ENCODE results near the gene KRTAP5-2.

The KRTAP5-2 gene

GRCh38 chr11:1565904-1566247 lies 32.2 kb downstream of the KRTAP5-2 start:
- DNase-seq: no peak

- no peak for DNase-seq
These were observed 32.8 kb downstream of the KRTAP5-2 start for GRCh38 chr11:1565173-1565903.

GRCh38 chr11:1564535-1565172 lies 33.4 kb downstream of the KRTAP5-2 start:
- no peak for DNase-seq

GRCh38 chr11:1563697-1564534 lies 34.2 kb downstream of the KRTAP5-2 start:
- no peak for DNase-seq

- DNase-seq: no peak
These were observed 34.9 kb downstream of the KRTAP5-2 start for GRCh38 chr11:1563149-1563638.

GRCh38 chr11:1562469-1563148 lies 35.5 kb downstream of the KRTAP5-2 start:
- no peak for DNase-seq

- no peak for DNase-seq
These were observed 36.1 kb downstream of the KRTAP5-2 start for GRCh38 chr11:1561955-1562354.

GRCh38 chr11:1561266-1561665 lies 36.8 kb downstream of the KRTAP5-2 start:
- DNase-seq: no peak

- no peak for DNase-seq
These were observed 37.3 kb downstream of the KRTAP5-2 start for GRCh38 chr11:1560649-1561251.

- DNase-seq: no peak
These were observed 38.0 kb downstream of the KRTAP5-2 start for GRCh38 chr11:1560002-1560648.

- DNase-seq: no peak
These were observed 38.8 kb downstream of the KRTAP5-2 start for GRCh38 chr11:1559111-1559951.

- no peak for DNase-seq
These were observed 39.4 kb downstream of the KRTAP5-2 start for GRCh38 chr11:1558775-1559110.

GRCh38 chr11:1557904-1558774 lies 40.0 kb downstream of the KRTAP5-2 start:
- DNase-seq: no peak

- DNase-seq: no peak
These were observed 40.8 kb downstream of the KRTAP5-2 start for GRCh38 chr11:1557051-1557884.

- DNase-seq: no peak
These were observed 41.7 kb downstream of the KRTAP5-2 start for GRCh38 chr11:1556278-1556902.

- no peak for DNase-seq
These were observed 42.4 kb downstream of the KRTAP5-2 start for GRCh38 chr11:1555713-1556153.

GRCh38 chr11:1554981-1555712 lies 42.9 kb downstream of the KRTAP5-2 start:
- no peak for DNase-seq

Measured in activated naive CD4-positive, alpha-beta T cell treated with Interleukin-2 at 50 U/mL for 16 hours (primary cell).